NCI-H460 (cell line): ENCODE data around the gene HABP2. TPM values are rescaled to one million over a fixed set of nuclear protein-coding genes. Genes with fewer than 3 reads are reported as not detected.

Experiments
- DNase-seq: peaks from one replicate; pipeline ENCODE4 v3.0.0-alpha.2; 2016; ENCODE audit warnings: low read depth; ENCODE audit errors: extremely low read depth
- total RNA-seq: library from RNA; depleted of rRNA; stranded (reverse); fragments of >200 nt; shearing (Covaris generic); gene quantifications from 2 replicates; pipeline ENCODE4 v1.2.3, GENCODE V29; 2014

The HABP2 gene
- total RNA-seq, 1 experiment from 2014 or later: not detected

DNA sequence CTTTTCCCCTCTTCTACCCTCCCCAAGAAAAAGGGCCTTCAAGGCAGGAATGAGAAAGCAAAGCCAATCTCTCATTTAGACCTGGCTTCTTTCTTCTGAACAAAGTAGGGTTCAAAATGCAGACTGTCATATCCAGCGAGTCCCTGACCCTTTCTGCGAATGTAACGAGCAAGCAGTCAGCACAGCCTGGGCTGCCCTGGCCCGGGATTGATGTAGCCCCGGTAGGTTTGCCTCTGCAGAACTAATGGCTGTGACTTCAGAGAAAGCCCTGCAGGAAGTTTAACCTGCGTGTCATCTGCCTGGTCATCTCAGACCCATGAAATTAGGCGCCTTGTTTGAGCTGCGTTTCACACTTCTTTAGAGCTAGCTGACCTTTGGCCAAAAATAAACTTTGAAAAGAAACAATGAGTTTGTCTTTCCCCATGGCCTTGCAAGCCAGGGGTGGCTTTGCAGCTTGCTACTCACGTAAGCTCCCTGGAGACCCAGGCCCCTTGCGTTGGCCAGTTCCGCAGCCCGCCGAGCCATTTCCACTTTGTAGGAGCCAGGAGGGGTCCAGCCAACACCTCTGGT, 36.4 kb downstream of the HABP2 start:
- DNase-seq: no peak

- DNase-seq: no peak
Observed at GRCh38 chr10:113590581-113590980, 37.7 kb downstream of the HABP2 start.

DNA sequence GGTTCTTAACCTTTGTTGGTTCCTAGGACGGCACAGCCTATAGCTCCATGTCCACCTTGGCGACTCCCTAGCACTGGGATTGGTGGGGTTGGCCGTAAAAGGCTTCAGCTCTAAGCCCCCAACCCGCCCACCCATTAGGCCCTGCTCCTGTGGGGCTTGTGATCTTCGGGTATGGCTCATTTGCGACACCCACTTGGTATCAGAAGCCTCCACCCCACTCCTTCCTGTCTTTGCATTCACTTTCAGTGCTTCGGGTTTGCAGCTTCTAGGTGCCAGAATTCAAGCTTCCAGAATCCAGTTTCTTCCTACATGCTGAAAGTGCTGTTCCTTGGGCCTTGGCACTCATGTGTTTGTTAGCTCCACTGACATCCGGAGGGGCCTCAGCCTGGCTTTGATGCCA, 39.5 kb downstream of the HABP2 start:
- DNase-seq: no peak

- DNase-seq: no peak
Observed at GRCh38 chr10:113594652-113595051, 41.8 kb downstream of the HABP2 start.

- DNase-seq: no peak
Observed at GRCh38 chr10:113600569-113600968, 47.7 kb downstream of the HABP2 start.

- DNase-seq: no peak
Observed at GRCh38 chr10:113603057-113603777, 50.4 kb downstream of the HABP2 start.

GRCh38 chr10:113604572-113604971, 51.7 kb downstream of the HABP2 start:
- DNase-seq: no peak

GRCh38 chr10:113605268-113605978, 52.6 kb downstream of the HABP2 start:
- DNase-seq: no peak

DNA sequence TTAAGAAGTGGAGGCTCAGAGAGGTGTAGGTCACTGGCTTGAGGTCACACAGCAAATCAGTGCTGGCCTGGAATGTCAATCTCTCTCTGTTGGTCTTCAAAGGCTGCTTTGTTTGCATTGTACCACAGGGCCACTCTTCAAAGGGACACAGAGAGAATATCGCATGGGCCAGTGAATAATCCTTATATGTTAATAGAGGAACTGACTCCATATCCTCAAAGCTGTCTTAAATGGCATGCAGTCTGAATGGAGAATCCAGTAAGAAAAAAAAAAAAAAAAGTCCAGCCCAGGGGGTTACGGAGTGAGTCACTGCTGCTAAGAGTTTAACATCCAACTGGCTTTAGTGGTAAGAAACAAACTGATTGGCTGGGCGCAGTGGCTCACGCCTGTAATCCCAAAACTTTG, 56.9 kb downstream of the HABP2 start:
- DNase-seq: no peak

DNA sequence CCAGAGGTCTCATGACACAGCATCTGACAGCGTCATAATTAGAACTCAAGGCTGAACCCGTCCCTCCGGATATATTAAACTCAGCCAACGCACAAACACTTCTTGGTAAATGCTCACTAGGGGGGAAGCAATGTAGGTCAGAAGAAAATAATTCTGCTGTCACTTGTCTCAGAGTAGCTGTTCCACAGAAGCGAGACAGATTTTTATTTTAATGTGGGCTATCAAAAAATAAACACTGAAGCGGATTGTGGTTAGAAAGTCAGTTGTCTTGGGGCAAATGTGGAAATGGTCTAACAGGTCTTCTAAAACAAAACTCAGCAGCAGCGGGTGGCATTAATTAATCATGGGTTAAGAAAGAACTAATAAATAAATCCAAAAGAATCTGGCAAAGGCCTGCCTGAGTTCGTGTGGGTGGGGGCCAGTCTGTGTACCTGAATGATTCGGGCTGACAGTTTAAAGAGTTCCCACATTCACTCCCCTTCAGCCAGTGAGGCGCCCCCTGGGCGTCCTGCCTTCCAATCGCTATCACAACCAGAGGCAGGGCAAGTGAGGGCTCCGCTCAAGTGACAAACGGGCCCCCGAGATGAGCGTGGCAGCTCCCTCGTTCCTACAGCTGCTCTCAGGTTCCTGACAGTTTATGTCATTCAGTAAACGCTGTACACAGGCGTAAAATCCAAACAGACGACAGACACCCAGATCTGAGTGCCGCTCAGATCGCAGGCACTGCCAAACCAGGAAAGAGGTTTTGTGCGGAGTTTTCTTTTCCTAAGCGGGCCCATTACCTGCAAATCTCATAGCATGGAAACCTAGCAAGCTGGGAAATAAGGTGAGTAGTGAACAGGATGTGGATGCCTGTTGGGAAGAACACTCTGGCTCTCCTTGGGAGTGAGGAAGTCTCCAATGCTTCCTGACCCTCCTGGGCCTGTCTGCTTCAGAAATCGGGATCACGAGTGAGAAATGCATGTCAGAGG, 58.1 kb downstream of the HABP2 start:
- no peak for DNase-seq

- no peak for DNase-seq
Observed at GRCh38 chr10:113612154-113612553, 59.3 kb downstream of the HABP2 start.

DNA sequence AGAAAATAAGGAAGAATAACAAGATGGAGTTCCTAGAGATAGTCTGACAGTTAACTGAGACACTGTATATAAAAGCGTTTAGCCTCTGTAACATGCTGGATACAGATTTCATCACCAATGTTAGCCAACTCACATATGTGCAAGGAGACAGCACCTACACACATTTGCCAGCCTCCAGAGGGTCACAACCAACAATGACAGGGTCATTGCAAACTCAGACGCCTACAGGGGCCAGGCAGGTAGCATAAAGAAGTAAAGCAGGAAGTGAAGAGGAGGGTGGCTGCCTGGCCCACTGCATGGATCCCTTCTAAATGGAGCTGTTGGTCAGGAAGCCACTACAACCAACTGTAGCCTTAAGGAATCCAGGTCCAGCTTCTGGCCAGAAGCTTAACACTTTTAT, 60.6 kb downstream of the HABP2 start:
- DNase-seq: no peak

DNA sequence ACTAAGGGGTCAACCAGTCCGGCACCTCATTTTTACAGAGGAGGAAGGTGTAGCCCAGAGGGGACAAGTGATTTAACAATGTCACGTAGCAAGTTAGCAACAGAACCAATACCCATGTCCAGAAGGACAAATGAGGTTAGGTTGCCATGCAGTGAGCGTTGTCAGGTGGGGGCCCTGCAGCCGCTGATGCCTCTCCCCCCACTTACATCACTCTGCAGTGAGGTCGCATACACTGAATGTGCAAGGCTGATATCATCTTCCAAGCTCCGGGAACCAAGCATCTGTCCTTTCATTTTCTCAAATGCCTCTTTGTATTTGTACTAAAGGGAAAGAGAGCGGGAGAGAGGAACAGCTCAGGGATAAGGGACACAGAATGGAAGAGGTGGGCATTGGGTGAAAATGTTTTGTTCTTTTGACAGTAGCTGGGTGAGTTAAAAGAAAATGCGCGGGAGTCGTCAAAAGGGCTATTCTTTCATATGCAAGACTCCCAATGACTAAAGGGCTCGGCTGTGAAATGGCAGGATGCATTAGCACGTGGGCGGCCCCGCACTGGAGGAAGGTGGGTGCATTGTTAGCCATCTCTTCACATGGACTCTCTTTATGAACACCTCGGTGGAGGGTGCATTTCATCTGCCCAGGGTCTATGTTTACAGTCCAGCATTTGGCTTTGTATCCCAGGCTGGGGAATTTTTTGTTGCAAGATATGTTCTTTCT, 61.3 kb downstream of the HABP2 start:
- DNase-seq: no peak

GRCh38 chr10:113616244-113617074, 63.6 kb downstream of the HABP2 start:
- DNase-seq: peak; percentile 23

DNA sequence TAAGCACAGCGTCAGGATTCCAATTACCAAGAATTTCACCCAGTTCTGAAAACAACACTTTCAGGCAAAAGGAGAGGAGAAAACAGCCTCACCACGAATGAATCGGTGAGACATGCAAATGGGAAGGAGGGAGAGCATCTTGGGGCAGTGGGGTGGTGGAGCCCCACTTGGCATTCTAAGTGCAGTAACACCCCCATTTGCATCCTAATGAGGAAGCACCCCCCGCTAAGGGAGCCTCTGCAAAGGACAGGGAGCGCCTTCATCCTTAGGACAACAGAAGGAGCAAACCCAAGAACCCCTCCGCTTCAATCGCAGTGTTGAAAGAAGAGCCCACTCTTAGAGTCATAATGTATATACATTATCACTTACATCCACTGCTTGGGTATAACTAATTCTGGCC, 64.2 kb downstream of the HABP2 start:
- no peak for DNase-seq

DNA sequence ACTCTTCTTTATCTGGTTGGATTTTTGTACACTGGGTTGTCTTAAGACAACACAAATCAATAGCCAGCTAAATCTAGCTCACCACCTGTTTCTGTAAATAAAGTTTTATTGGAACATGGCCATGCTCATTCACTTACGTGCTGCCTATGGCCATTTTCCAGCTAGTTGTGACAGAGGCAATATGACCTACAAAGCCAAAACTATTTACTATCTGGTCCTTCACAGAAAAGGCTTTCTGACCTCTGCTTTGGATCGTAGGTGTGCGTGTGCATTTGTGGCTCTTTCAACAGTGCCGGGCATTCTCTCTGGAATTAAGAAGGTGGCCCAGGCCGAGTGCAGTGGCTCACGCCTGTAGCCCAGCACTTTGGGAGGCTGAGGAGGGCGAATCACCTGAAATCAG, 65.5 kb downstream of the HABP2 start:
- DNase-seq: no peak

GRCh38 chr10:113619401-113619800, 66.5 kb downstream of the HABP2 start:
- DNase-seq: no peak

DNA sequence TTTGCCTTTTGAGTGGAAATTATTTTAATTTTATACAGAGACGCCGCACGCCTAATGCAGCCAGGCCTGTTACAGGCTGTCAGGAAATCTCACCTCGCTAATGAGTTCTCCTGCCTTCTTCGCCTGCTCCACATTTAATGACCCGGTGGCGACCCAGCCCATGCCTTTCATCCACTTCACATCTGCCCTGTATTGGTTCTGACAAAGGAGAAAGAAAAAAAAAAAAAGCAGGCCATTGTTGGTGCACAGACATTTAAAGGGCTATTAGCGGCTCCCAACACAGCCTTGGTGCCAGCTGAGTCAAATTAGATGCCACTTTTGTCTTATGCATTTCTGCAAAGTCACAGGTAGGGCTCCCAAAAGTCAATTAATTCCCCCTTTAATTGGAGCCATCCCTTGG, 67.7 kb downstream of the HABP2 start:
- DNase-seq: no peak

DNA sequence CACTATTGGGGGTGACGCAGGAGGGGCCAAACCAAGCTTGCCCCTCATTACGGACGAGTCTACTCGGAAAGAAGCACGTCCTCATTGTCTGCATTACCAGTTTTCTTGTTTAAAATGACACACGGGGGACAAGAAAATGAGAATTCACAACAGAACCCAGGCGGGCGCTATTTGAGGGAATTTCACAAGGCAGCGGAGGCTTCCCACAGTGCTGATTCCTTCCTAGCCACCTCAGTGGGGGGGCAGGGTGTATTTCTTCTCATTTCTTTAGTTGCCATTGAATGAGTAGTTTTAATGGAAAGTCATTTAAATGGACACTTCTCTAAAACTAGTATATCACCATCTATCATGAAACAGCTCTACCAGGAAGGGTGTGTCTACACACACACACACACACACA, 68.1 kb downstream of the HABP2 start:
- DNase-seq: no peak
